HepG2 (cell line): ENCODE data around the gene BCO2. TPM values are rescaled to one million over a fixed set of nuclear protein-coding genes. Genes with fewer than 3 reads are reported as not detected.

Source experiments
- ATAC-seq: fragments of 200-7000 bp; cut with Tn5 transposase; 3 replicates; pipeline ENCODE4 v1.9.1; 2020; ENCODE audit warnings: mild to moderate bottlenecking, moderate library complexity
- BruUV-seq: library from RNA; stranded (reverse); fragments of 400-500 nt; replicated peaks from 2 replicates; lab custom pipeline; 2021; lab: Mats Ljungman, UMichigan
- CTCF ChIA-PET: fragments of 300-600 bp; formaldehyde crosslinking; extraction: SDS; loops from one replicate; lab custom pipeline; 2021; ENCODE audit warnings: low total read pairs, inconsistent platforms, low intra/inter-chr PET ratio; lab: Yijun Ruan, JAX
- POLR2A ChIA-PET: fragments of 350-600 bp; sonication (Branson Sonifier 250); formaldehyde crosslinking; loops from one replicate; lab custom pipeline; 2020; ENCODE audit warnings: antibody characterized with exemption, inconsistent platforms; lab: Yijun Ruan, JAX
- DNase-seq: peaks from one replicate; pipeline ENCODE4 v3.0.0-alpha.2; 2015; ENCODE audit warnings: low spot score
- FAIRE-seq: peaks from 3 replicates; lab custom pipeline; 2011; peaks lifted over from hg19 to GRCh38; lab: Jason Lieb, UNC
- H2AFZ ChIP-seq: one replicate; pipeline ENCODE4 v1.6.1; 2011; ENCODE audit warnings: low read length, inconsistent platforms
- H3K27ac ChIP-seq: fragments of 300-600 bp; 3 replicates; pipeline ENCODE4 v1.8.0; 2011; ENCODE audit warnings: mixed run types, mild to moderate bottlenecking, mixed read lengths, low read length, inconsistent platforms; ENCODE audit not compliant: insufficient read depth; ENCODE audit errors: extremely low read length
- H3K27me3 ChIP-seq, 2 experiments: fragments of 200-600 bp in 1 of 2; 2 replicates in 1 of 2; 3 replicates in 1 of 2; pipeline versions ENCODE4 v1.6.0 to v1.8.0; 2011; ENCODE audit warnings: low read length in 2 of 2, mild to moderate bottlenecking in 2 of 2, moderate library complexity in 2 of 2, inconsistent platforms in 1 of 2; ENCODE audit not compliant: insufficient read depth in 2 of 2, control insufficient read depth in 1 of 2
- H3K36me3 ChIP-seq, 2 experiments: fragments of 200-600 bp in 1 of 2; replicated peaks in 1 of 2; 2 replicates in 1 of 2; 3 replicates in 1 of 2; pipeline versions ENCODE4 v1.5.1 to v1.8.0; 2011; ENCODE audit warnings: low read length in 2 of 2, inconsistent platforms in 1 of 2; ENCODE audit not compliant: insufficient read depth in 2 of 2, control insufficient read depth in 1 of 2
- H3K4me1 ChIP-seq: 2 replicates; pipeline ENCODE4 v1.5.1; 2012; ENCODE audit warnings: low read length, inconsistent platforms; ENCODE audit not compliant: insufficient read depth
- H3K4me2 ChIP-seq: 2 replicates; pipeline ENCODE4 v1.6.0; 2011; ENCODE audit warnings: low read depth, low read length, inconsistent platforms
- H3K4me3 ChIP-seq, 3 experiments: fragments of 200-600 bp in 1 of 3; sonication (generic), shearing (Covaris generic) in 1 of 3; replicated peaks in 1 of 3; 2 replicates each; pipeline ENCODE4 v1.5.1; 2011 to 2016; ENCODE audit warnings: low read length in 3 of 3, inconsistent platforms in 2 of 3, low read depth in 2 of 3, mild to moderate bottlenecking in 2 of 3, control low read depth in 1 of 3, mixed read lengths in 1 of 3; ENCODE audit not compliant: insufficient read depth in 1 of 3
- H3K79me2 ChIP-seq: one replicate; pipeline ENCODE4 v1.6.1; 2011; ENCODE audit warnings: low read length, inconsistent platforms; ENCODE audit not compliant: insufficient read depth
- H3K9ac ChIP-seq: 2 replicates; pipeline ENCODE4 v1.6.0; 2011; ENCODE audit warnings: mild to moderate bottlenecking, low read depth, low read length, inconsistent platforms; ENCODE audit not compliant: insufficient read depth
- H3K9me3 ChIP-seq: 2 replicates; pipeline ENCODE4 v1.5.1; 2012; ENCODE audit warnings: mild to moderate bottlenecking, low read length
- H4K20me1 ChIP-seq: 2 replicates; pipeline ENCODE4 v1.6.0; 2011; ENCODE audit warnings: inconsistent platforms, mild to moderate bottlenecking, low read length, moderate library complexity; ENCODE audit not compliant: insufficient read depth
- FOSL2 ChIP-seq: sonication (generic); formaldehyde crosslinking; IDR thresholded peaks from 2 replicates; pipeline ENCODE4 v1.4.0; 2020; ENCODE audit warnings: missing genetic modification reagents
- HNF4G ChIP-seq, 2 experiments: sonication (generic) in 1 of 2; formaldehyde crosslinking in 1 of 2; IDR thresholded peaks; 2 replicates each; pipeline versions ENCODE4 v1.4.0 to v1.6.1; 2011 to 2020; ENCODE audit warnings: borderline replicate concordance in 2 of 2, low read depth in 2 of 2, mild to moderate bottlenecking in 2 of 2, low read length in 1 of 2, missing genetic modification reagents in 1 of 2, moderate library complexity in 1 of 2
- MATR3 ChIP-seq: sonication (generic); formaldehyde crosslinking; IDR thresholded peaks from 2 replicates; pipeline ENCODE4 v1.4.0; 2020; ENCODE audit warnings: missing genetic modification reagents
- MEF2D ChIP-seq: sonication (generic); formaldehyde crosslinking; IDR thresholded peaks from 2 replicates; pipeline ENCODE4 v1.5.1; 2020; ENCODE audit warnings: mild to moderate bottlenecking, missing genetic modification reagents
- MXI1 ChIP-seq: IDR thresholded peaks from 3 replicates; pipeline ENCODE4 v1.6.1; 2012; ENCODE audit warnings: low read depth, low read length, inconsistent platforms, borderline replicate concordance
- NR2F1 ChIP-seq, 2 experiments: fragments of 450-650 bp in 1 of 2; formaldehyde crosslinking in 1 of 2; IDR thresholded peaks; 2 replicates each; pipeline versions ENCODE4 v1.5.0 to v1.6.1; 2016 to 2020; ENCODE audit warnings: mild to moderate bottlenecking in 1 of 2, missing compliant biosample characterization in 1 of 2, missing genetic modification reagents in 1 of 2, moderate library complexity in 1 of 2
- RARG ChIP-seq: sonication (generic); formaldehyde crosslinking; IDR thresholded peaks from 2 replicates; pipeline ENCODE4 v1.4.0; 2020; ENCODE audit warnings: low read depth, mild to moderate bottlenecking, missing genetic modification reagents
- RBM22 ChIP-seq: fragments of 200-400 bp; formaldehyde crosslinking; optimal IDR thresholded peaks from 2 replicates; pipeline ENCODE3; 2017; ENCODE audit warnings: mild to moderate bottlenecking, low read length, moderate library complexity
- TARDBP ChIP-seq: sonication (generic); formaldehyde crosslinking; IDR thresholded peaks from 2 replicates; pipeline ENCODE4 v1.8.0; 2022; ENCODE audit warnings: mild to moderate bottlenecking, missing genetic modification reagents
- TBL1XR1 ChIP-seq: fragments of 150-350 bp; IDR thresholded peaks from 2 replicates; pipeline ENCODE4 v1.6.1; 2014; ENCODE audit warnings: borderline replicate concordance, low read length; ENCODE audit not compliant: partially characterized antibody
- ZBTB21 ChIP-seq: sonication (generic); formaldehyde crosslinking; IDR thresholded peaks from 2 replicates; pipeline ENCODE4 v1.4.0; 2020; ENCODE audit warnings: missing genetic modification reagents
- ZNF121 ChIP-seq: sonication (generic); formaldehyde crosslinking; IDR thresholded peaks from 2 replicates; pipeline ENCODE4 v1.5.0; 2020; ENCODE audit warnings: mild to moderate bottlenecking, missing genetic modification reagents
- ZNF446 ChIP-seq: sonication (generic); formaldehyde crosslinking; IDR thresholded peaks from 2 replicates; pipeline ENCODE4 v1.5.0; 2020; ENCODE audit warnings: mild to moderate bottlenecking, missing genetic modification reagents
- ZNF816 ChIP-seq: sonication (generic); formaldehyde crosslinking; IDR thresholded peaks from 2 replicates; pipeline ENCODE4 v1.8.0; 2022; ENCODE audit warnings: missing genetic modification reagents, mild to moderate bottlenecking, borderline replicate concordance
- WGBS: methylation state at CpG from one replicate; pipeline ENCODE4 v1.1.6; 2017; ENCODE audit warnings: low lambda C conversion rate; 5-methylcytosine and 5-hydroxymethylcytosine counted together
- in situ Hi-C: cut with HindIII; loops from 2 replicates; pipeline ENCODE4 v1.10.0; 2017; ENCODE audit warnings: low pct_unique_long_range_greater_than_20kb; ENCODE audit not compliant: extremely low pct_ligation_motif_present
- intact Hi-C: fragments of 100-400 bp; cut with micrococcal nuclease; formaldehyde crosslinking; loops from one replicate; pipeline ENCODE4 v1.10.0; 2022; ENCODE audit not compliant: unreplicated experiment
- polyA plus RNA-seq, 8 experiments: library from polyadenylated mRNA; depleted of rRNA in 3 of 8; stranded (reverse) in 7 of 8; unstranded in 1 of 8; fragments of >200 nt; fragmentation: Illumina TruSeq in 4 of 8; extraction: Trizol in 4 of 8; gene quantifications; 2 replicates each; pipeline versions ENCODE4 v1.2.1 to v1.2.3, GENCODE V29; 2011 to 2016; ENCODE audit warnings: low read depth in 4 of 8, missing spikeins in 1 of 8, mixed read lengths in 1 of 8; ENCODE audit not compliant: insufficient read depth in 1 of 8
- total RNA-seq, 5 experiments: library from RNA; depleted of rRNA; stranded (reverse); fragments of >200 nt; fragmentation: Illumina TruSeq; extraction: Trizol; gene quantifications; 2 replicates each; pipeline ENCODE4 v1.2.3, GENCODE V29; 2016; ENCODE audit warnings: low read depth in 1 of 5
- TF ChIP-seq, protein P1 (sequence below): sonication (generic); formaldehyde crosslinking; IDR thresholded peaks from 2 replicates; pipeline ENCODE4 v1.4.0; 2020; ENCODE audit warnings: missing genetic modification reagents, borderline replicate concordance
- TF ChIP-seq, protein P2 (sequence below): sonication (generic); formaldehyde crosslinking; IDR thresholded peaks from 2 replicates; pipeline ENCODE4 v1.8.1; 2023; ENCODE audit warnings: mild to moderate bottlenecking, missing genetic modification reagents, borderline replicate concordance

BCO2 gene
- total and polyA plus RNA-seq, 2 of the 13 experiments (the other 11 are each of a cell fraction or from before 2014, with no cell fraction given), result 0.38 to 0.58 TPM

DNA sequence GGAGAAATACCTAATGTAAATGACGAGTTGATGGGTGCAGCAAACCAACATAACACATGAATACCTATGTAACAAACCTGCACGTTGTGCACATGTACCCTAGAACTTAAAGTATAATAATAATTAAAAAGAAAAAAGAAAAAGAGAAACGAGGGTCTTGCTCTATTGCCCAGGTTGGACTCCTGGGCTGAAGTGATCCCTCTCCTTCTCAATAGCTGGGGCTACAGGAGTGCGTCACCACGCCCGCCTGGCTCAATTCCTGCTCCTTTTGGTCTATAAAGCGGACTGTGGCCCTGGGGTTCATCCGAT lies 50.4 kb downstream of the BCO2 start:
- no peaks in the 10 kb centered on the region for H3K9me3 ChIP-seq
- H4K20me1 ChIP-seq, result no peaks in the 10 kb centered on the region
- TSS peak; percentile 95 for BruUV-seq
- ATAC-seq (no peak), DNase-seq (no peak), FAIRE-seq (no peak)
- TF ChIP-seq, protein P1, sequence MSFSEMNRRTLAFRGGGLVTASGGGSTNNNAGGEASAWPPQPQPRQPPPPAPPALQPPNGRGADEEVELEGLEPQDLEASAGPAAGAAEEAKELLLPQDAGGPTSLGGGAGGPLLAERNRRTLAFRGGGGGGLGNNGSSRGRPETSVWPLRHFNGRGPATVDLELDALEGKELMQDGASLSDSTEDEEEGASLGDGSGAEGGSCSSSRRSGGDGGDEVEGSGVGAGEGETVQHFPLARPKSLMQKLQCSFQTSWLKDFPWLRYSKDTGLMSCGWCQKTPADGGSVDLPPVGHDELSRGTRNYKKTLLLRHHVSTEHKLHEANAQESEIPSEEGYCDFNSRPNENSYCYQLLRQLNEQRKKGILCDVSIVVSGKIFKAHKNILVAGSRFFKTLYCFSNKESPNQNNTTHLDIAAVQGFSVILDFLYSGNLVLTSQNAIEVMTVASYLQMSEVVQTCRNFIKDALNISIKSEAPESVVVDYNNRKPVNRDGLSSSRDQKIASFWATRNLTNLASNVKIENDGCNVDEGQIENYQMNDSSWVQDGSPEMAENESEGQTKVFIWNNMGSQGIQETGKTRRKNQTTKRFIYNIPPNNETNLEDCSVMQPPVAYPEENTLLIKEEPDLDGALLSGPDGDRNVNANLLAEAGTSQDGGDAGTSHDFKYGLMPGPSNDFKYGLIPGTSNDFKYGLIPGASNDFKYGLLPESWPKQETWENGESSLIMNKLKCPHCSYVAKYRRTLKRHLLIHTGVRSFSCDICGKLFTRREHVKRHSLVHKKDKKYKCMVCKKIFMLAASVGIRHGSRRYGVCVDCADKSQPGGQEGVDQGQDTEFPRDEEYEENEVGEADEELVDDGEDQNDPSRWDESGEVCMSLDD (CRISPR knock-in tag), result peak; percentile 1; the same call in 1 of the 2 replicates
- 0 out of 3 replicates have a peak, but pooled peaks have one; percentile 15 for TF ChIP-seq MXI1
- no peak for TF ChIP-seq RBM22
- peak; percentile 92 for TF ChIP-seq ZNF121 (CRISPR knock-in tag)
- no peak for TF ChIP-seq ZNF816 (CRISPR knock-in tag)
- TF ChIP-seq FOSL2 (CRISPR knock-in tag), result peak; percentile 77; the same call in 1 of the 2 replicates
- peak; percentile 67 for TF ChIP-seq TARDBP (CRISPR knock-in tag)
- TF ChIP-seq MATR3 (CRISPR knock-in tag), result no peak
- 0 out of 4 replicates have a peak, but pooled peaks of 1 of the 2 experiments have one; percentile 52 for TF ChIP-seq NR2F1 (CRISPR knock-in tag; IDR thresholded peaks at IDR 0.05)
- TF ChIP-seq, protein P2, sequence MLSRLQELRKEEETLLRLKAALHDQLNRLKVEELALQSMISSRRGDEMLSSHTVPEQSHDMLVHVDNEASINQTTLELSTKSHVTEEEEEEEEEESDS (CRISPR knock-in tag), result 0 out of 2 replicates have a peak, but pooled peaks have one; percentile 36
- TF ChIP-seq TBL1XR1, result peak; percentile 10
- TF ChIP-seq ZBTB21 (CRISPR knock-in tag), result peak; percentile 44; the same call in 1 of the 2 replicates
- no peak for TF ChIP-seq RARG
- TF ChIP-seq MEF2D, result peak; percentile 7; the same call in 1 of the 2 replicates
- TF ChIP-seq HNF4G (IDR thresholded peaks at IDR 0.05; ENCODE audit: borderline replicate concordance, low read depth, low read length), result peak; percentile 39; the same call in 1 of the 2 replicates
- no peak for TF ChIP-seq HNF4G (CRISPR knock-in tag; IDR thresholded peaks at IDR 0.05; ENCODE audit: borderline replicate concordance, low read depth)
- 0 out of 2 replicates have a peak, but pooled peaks have one; percentile 21 for TF ChIP-seq ZNF446 (CRISPR knock-in tag)
- peak overlapping the region; percentile 89 for H3K4me2 ChIP-seq
- intact Hi-C loops, result loop anchor here (10.0 kb wide), 1 partner anchor 569 kb away; no protein-coding TSS in a partner anchor
- no peaks in the 10 kb centered on the region; a peak in 1 of 5 replicates for H3K27me3 ChIP-seq
- peak overlapping the region; percentile 87 for H3K9ac ChIP-seq
- ChIA-PET POLR2A (interaction anchor here (1.0 kb wide), 1 partner anchor 43 kb away, joined by 3 read pairs; no protein-coding TSS in a partner anchor), CTCF (interaction anchor here (1.4 kb wide), 1 partner anchor 55 kb away, joined by 4 read pairs; no protein-coding TSS in a partner anchor)
- H3K4me3 ChIP-seq, result peak overlapping the region; percentile 71 to 94 (median 89)
- H3K27ac ChIP-seq, result peak overlapping the region; percentile 94
- in situ Hi-C loops, result loop anchor here (10.0 kb wide), 1 partner anchor 229 kb away; no protein-coding TSS in a partner anchor
- peak overlapping the region; percentile 91 for H2AFZ ChIP-seq
- H3K36me3 ChIP-seq, result peaks cover 0 to 19% of the 10 kb centered on the region in 2 experiments; a peak in 2 of 5 replicates
- H3K79me2 ChIP-seq, result peaks cover 18% of the 10 kb centered on the region
- peaks cover 74% of the 10 kb centered on the region for H3K4me1 ChIP-seq
- 8% methylated on average over 7 of the region's 8 CpGs for WGBS
